AG04450 (cell line): ENCODE data around the gene ACSL1. TPM values are rescaled to one million over a fixed set of nuclear protein-coding genes. Genes with fewer than 3 reads are reported as not detected.
"Not testable (repeated sequence)": the region's sequence is repeated elsewhere in the genome, so short reads cannot be mapped to it uniquely, and the experiment has no call there.

Source experiments
- CTCF ChIA-PET: fragments of 300-600, 350-600 bp; formaldehyde crosslinking; extraction: SDS; loops from one replicate; lab custom pipeline; 2022; ENCODE audit warnings: antibody characterized with exemption, inconsistent platforms; lab: Charles Lee
- POLR2A ChIA-PET: fragments of 350-600 bp; formaldehyde crosslinking; extraction: SDS; loops from one replicate; lab custom pipeline; 2021; ENCODE audit warnings: antibody characterized with exemption, inconsistent platforms; lab: Yijun Ruan, JAX
- DNase-seq: peaks from one replicate; pipeline ENCODE4 v3.0.0-alpha.2; 2011; ENCODE audit warnings: low read depth, low spot score
- H3K27ac ChIP-seq: one replicate; pipeline ENCODE4 v1.5.1; 2012; ENCODE audit warnings: low read depth, low read length, control low read depth
- H3K27me3 ChIP-seq: one replicate; pipeline ENCODE4 v1.6.0; 2012; ENCODE audit warnings: low read length; ENCODE audit not compliant: control insufficient read depth, insufficient read depth
- H3K4me3 ChIP-seq: 2 replicates; pipeline ENCODE4 v1.5.1; 2011; ENCODE audit warnings: mild to moderate bottlenecking, low read depth, low read length, control low read depth
- H3K9me3 ChIP-seq: 2 replicates; pipeline ENCODE4 v1.5.1; 2012; ENCODE audit warnings: low read length; ENCODE audit not compliant: control insufficient read depth, insufficient read depth
- CTCF ChIP-seq: IDR thresholded peaks from 2 replicates; pipeline ENCODE4 v1.5.1; 2011; ENCODE audit warnings: low read depth, low read length, control low read depth, inconsistent platforms
- polyA plus RNA-seq: library from polyadenylated mRNA; depleted of rRNA; stranded (reverse); fragments of >200 nt; gene quantifications from 2 replicates; pipeline ENCODE4 v1.2.3, GENCODE V29; 2011

Gene ACSL1
- polyA plus RNA-seq, 1 experiment: 23.9 TPM

GRCh38 chr4:184740980-184741391, 84.8 kb downstream of the ACSL1 start:
- DNase-seq: no peak
- CTCF ChIA-PET: interaction anchor here (0.6 kb wide), 1 partner anchor 475 kb away, joined by 3 read pairs; no protein-coding TSS in a partner anchor
- Histone ChIP-seq H3K4me3 (no peak overlapping the region), H3K27me3 (no peaks in the 10 kb centered on the region), H3K27ac (no peak overlapping the region), H3K9me3 (peaks cover 9% of the 10 kb centered on the region; the same call in 1 of the 2 replicates)
- POLR2A ChIA-PET: no interaction called here
- TF ChIP-seq CTCF: no peak

- POLR2A ChIA-PET, DNase-seq, H3K9me3 ChIP-seq, CTCF ChIA-PET, H3K27me3 ChIP-seq, H3K27ac ChIP-seq, H3K4me3 ChIP-seq: not testable (repeated sequence)
Observed at GRCh38 chr4:184739575-184739974, 86.2 kb downstream of the ACSL1 start.

- peak overlapping the region; percentile 83; the same call in 1 of the 2 replicates for H3K4me3 ChIP-seq
- no peaks in the 10 kb centered on the region for H3K27me3 ChIP-seq
- no peak for DNase-seq
- no peaks in the 10 kb centered on the region for H3K9me3 ChIP-seq
- ChIA-PET POLR2A (interaction anchor here (0.7 to 2.2 kb wide), 7 partner anchors 11 to 260 kb away, joined by 3 to 30 read pairs (median 4); partner anchors contain the start of genes ACSL1, CASP3, IRF2 and PRIMPOL), CTCF (interaction anchor here (0.7 to 4.4 kb wide), 4 partner anchors 11 to 471 kb away, joined by 3 to 32 read pairs (median 8); no protein-coding TSS in a partner anchor)
- H3K27ac ChIP-seq: no peak overlapping the region
- TF ChIP-seq CTCF: no peak
Observed at GRCh38 chr4:184734758-184735157, 91.0 kb downstream of the ACSL1 start.

- ChIA-PET POLR2A (interaction anchor here (0.8 to 2.2 kb wide), 8 partner anchors 12 to 259 kb away, joined by 3 to 30 read pairs (median 4); partner anchors contain the start of genes ACSL1, CASP3, IRF2 and PRIMPOL), CTCF (interaction anchor here (0.6 to 4.4 kb wide), 5 partner anchors 12 to 470 kb away, joined by 3 to 32 read pairs (median 4); no protein-coding TSS in a partner anchor)
- no peaks in the 10 kb centered on the region for H3K9me3 ChIP-seq
- no peaks in the 10 kb centered on the region for H3K27me3 ChIP-seq
- H3K4me3 ChIP-seq: peak within 1 kb of the TSS; percentile 89
- H3K27ac ChIP-seq: peak within 1 kb of the TSS; percentile 52
- TF ChIP-seq CTCF: no peak
- peak; percentile 96 for DNase-seq
Observed at GRCh38 chr4:184733654-184734524, 91.9 kb downstream of the ACSL1 start, which contains the start of gene CENPU. Gene CENPU (minus strand): TSS chr4:184734096. CDS start chr4:184734062, 34 bp downstream.

- ChIA-PET POLR2A (no interaction called here), CTCF (interaction anchor here (0.6 to 4.4 kb wide), 5 partner anchors 14 to 459 kb away, joined by 4 to 32 read pairs (median 5); no protein-coding TSS in a partner anchor)
- Histone ChIP-seq H3K4me3 (no peak overlapping the region; the same call in 1 of the 2 replicates), H3K9me3 (no peaks in the 10 kb centered on the region), H3K27me3 (no peaks in the 10 kb centered on the region), H3K27ac (no peak overlapping the region)
- no peak for DNase-seq
- TF ChIP-seq CTCF: no peak
Observed at GRCh38 chr4:184732126-184732525, 93.6 kb downstream of the ACSL1 start.
